Immature natural killer cell (primary cell): Measurements from ENCODE around the gene ZNF195. TPM values are rescaled to one million over a fixed set of nuclear protein-coding genes. Genes with fewer than 3 reads are reported as not detected.
A peak's percentile ranks its signal among the peaks of the same experiment; 100 is the strongest.
"Not testable (repeated sequence)": the region's sequence is repeated elsewhere in the genome, so short reads cannot be mapped to it uniquely, and the experiment has no call there.

Experiments used
- DNase-seq, 3 donors: peaks; one replicate each; pipeline ENCODE4 v3.0.0; 2022; ENCODE audit warnings: mixed read lengths in 1 of 3
- H3K27ac Mint-ChIP-seq, 6 donors: one replicate each; pipeline ENCODE4 v1.8.0; 2020; ENCODE audit warnings: mixed read lengths in 6 of 6, mild to moderate bottlenecking in 5 of 6, inconsistent platforms in 4 of 6, moderate library complexity in 3 of 6
- H3K27me3 Mint-ChIP-seq, 3 donors: one replicate each; pipeline ENCODE4 v1.8.0; 2020 to 2021; ENCODE audit warnings: low read depth in 3 of 3, mild to moderate bottlenecking in 3 of 3, mixed read lengths in 3 of 3, moderate library complexity in 3 of 3, inconsistent platforms in 1 of 3
- H3K36me3 Mint-ChIP-seq, 3 donors: one replicate each; pipeline ENCODE4 v1.8.0; 2020; ENCODE audit warnings: mixed read lengths in 3 of 3, inconsistent platforms in 2 of 3, mild to moderate bottlenecking in 2 of 3
- H3K4me1 Mint-ChIP-seq, 2 donors: one replicate each; pipeline ENCODE4 v1.8.0; 2020; ENCODE audit warnings: inconsistent platforms in 2 of 2, mild to moderate bottlenecking in 2 of 2, mixed read lengths in 2 of 2, moderate library complexity in 1 of 2
- H3K4me3 Mint-ChIP-seq, 5 donors: one replicate each; pipeline ENCODE4 v1.8.0; 2020; ENCODE audit warnings: mild to moderate bottlenecking in 5 of 5, mixed read lengths in 5 of 5, inconsistent platforms in 3 of 5, moderate library complexity in 3 of 5
- H3K9me3 Mint-ChIP-seq, 6 donors: one replicate each; pipeline ENCODE4 v1.8.0; 2020; ENCODE audit warnings: mild to moderate bottlenecking in 6 of 6, mixed read lengths in 6 of 6, inconsistent platforms in 4 of 6, moderate library complexity in 3 of 6
- polyA plus RNA-seq, 3 donors: library from polyadenylated mRNA; unstranded; fragments of 300-500 nt; fragmentation: Illumina TruSeq; gene quantifications; one replicate each; pipeline ENCODE4 v1.2.3, GENCODE V29; 2021

Gene ZNF195
- polyA plus RNA-seq, 3 donors from 2014 or later, result 18.2 to 27.0 (median 19.5) TPM

GRCh38 chr11:3393450-3393849, 14.5 kb upstream of the ZNF195 start:
- H3K27me3 Mint-ChIP-seq, DNase-seq, H3K4me1 Mint-ChIP-seq, H3K9me3 Mint-ChIP-seq, H3K4me3 Mint-ChIP-seq, H3K36me3 Mint-ChIP-seq, H3K27ac Mint-ChIP-seq: not testable (repeated sequence)

DNA sequence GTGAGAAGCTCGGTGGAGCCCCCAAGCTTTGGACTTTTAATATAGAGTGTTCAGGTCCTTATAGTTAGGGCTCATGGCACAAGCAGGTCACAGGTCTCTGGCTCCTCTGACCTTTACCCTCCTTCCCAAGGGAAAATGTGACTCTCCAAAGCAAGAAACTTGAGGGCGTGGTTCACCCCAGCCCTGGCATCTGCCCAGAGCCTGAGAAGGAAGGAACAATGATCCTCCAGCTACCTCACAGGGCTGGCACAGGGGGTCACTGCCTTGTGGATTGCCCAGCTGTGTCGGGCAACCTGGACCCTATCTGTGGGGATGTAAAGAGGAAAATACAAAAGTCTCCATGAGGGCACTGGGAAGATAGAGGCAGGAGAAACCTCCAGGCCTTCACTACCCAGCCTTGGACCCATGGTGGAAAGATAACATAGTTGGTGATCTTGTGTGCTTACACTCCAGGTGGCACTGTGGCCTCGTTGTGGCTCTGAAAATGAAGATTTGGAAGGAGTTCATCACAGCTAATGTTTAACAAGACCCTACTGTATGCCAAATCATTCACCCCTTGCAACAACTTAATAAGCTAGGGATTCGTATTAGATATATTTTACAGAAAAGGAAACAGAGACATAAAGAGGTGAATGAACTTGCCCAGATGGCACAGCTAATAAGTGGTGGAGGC, 3.8 kb upstream of the ZNF195 start:
- H3K9me3 Mint-ChIP-seq, result peaks cover 0 to 2% (median 0%) of the 10 kb centered on the region in 6 donors
- H3K27me3 Mint-ChIP-seq, result peaks cover 1 to 15% (median 6%) of the 10 kb centered on the region in 3 donors
- no peaks in the 10 kb centered on the region for H3K36me3 Mint-ChIP-seq
- no peak overlapping the region for H3K4me3 Mint-ChIP-seq
- H3K4me1 Mint-ChIP-seq, result peaks cover 17 to 23% of the 10 kb centered on the region in 2 donors
- no peak overlapping the region for H3K27ac Mint-ChIP-seq
- DNase-seq, result no peak

- Mint-ChIP-seq H3K27me3 (peaks cover 1 to 15% (median 6%) of the 10 kb centered on the region in 3 donors), H3K36me3 (no peaks in the 10 kb centered on the region), H3K4me3 (no peak overlapping the region), H3K27ac (no peak overlapping the region), H3K9me3 (peaks cover 0 to 2% (median 0%) of the 10 kb centered on the region in 6 donors), H3K4me1 (peaks cover 26 to 33% of the 10 kb centered on the region in 2 donors)
- DNase-seq, result no peak
These were observed 2.8 kb upstream of the ZNF195 start for GRCh38 chr11:3381794-3382193.

GRCh38 chr11:3380706-3381545, 2.0 kb upstream of the ZNF195 start:
- Mint-ChIP-seq H3K27me3 (peaks cover 0 to 13% (median 6%) of the 10 kb centered on the region in 3 donors), H3K36me3 (peaks cover 0 to 3% (median under 1%) of the 10 kb centered on the region in 3 donors), H3K9me3 (no peaks in the 10 kb centered on the region), H3K27ac (peak overlapping the region in 2 of 6 donors; percentile 33 to 61), H3K4me3 (no peak overlapping the region), H3K4me1 (peaks cover 32 to 41% of the 10 kb centered on the region in 2 donors)
- DNase-seq, result no peak

DNA sequence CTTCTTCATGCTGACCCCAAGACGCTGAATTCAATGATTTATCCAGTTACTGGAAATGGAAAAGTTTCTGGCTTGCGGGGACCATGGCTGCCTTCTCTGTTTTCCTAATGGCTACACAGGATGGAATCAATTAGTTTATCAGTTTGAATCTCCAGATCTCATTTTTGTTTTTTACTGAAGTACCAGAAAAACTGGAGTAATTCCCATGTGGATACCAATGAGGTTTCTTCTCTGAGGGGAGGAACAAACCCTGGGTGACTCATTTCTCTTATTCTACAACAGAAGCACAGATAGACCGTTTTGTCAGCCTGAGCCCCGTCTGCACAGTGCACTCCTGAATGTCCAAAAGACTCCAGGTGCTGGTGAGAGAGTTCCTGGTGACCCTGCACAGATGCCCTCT, 3.4 kb downstream of the ZNF195 start:
- Mint-ChIP-seq H3K4me1 (peaks cover 52 to 82% of the 10 kb centered on the region in 2 donors), H3K36me3 (peaks cover 12 to 26% (median 12%) of the 10 kb centered on the region in 3 donors), H3K4me3 (peak overlapping the region in 1 of 5 donors; percentile 29)

GRCh38 chr11:3370311-3370870, 8.6 kb downstream of the ZNF195 start:
- peaks cover 0 to 1% (median 1%) of the 10 kb centered on the region in 3 donors for H3K27me3 Mint-ChIP-seq
- H3K27ac Mint-ChIP-seq, result peak overlapping the region in 1 of 6 donors; percentile 23
- DNase-seq, result no peak
- H3K4me1 Mint-ChIP-seq, result peaks cover 16 to 39% of the 10 kb centered on the region in 2 donors
- H3K9me3 Mint-ChIP-seq, result peaks cover 0 to 4% (median 2%) of the 10 kb centered on the region in 6 donors
- peaks cover 33 to 56% (median 49%) of the 10 kb centered on the region in 3 donors for H3K36me3 Mint-ChIP-seq
- H3K4me3 Mint-ChIP-seq, result no peak overlapping the region

More for the DNA sequence above, 3.4 kb downstream of the ZNF195 start:
- DNase-seq, result no peak
- no peaks in the 10 kb centered on the region for H3K9me3 Mint-ChIP-seq
- H3K27ac Mint-ChIP-seq, result peak overlapping the region in 1 of 6 donors; percentile 45
- H3K27me3 Mint-ChIP-seq, result peaks cover 0 to 4% (median 3%) of the 10 kb centered on the region in 3 donors

DNA sequence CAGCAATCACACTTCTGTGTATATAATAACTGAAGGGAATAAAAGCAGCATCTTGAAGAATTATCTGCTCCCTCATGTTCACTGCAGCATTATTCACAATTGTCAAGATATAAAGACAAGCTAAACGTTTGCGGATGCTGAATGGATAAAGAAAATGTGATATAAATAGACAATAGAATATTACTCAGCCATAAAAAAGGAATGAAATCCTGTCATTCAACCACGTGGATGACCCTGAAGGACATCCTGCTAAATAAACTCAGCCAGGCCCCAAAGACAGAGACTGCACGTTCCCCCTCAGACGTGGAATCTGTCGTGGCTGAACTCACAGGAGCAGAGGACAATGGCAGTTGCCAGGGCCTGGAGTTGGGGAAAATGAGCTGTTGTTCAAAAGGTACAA, 9.6 kb downstream of the ZNF195 start:
- peaks cover 43 to 66% (median 60%) of the 10 kb centered on the region in 3 donors for H3K36me3 Mint-ChIP-seq
- peaks cover 0 to 1% (median 1%) of the 10 kb centered on the region in 3 donors for H3K27me3 Mint-ChIP-seq
- no peak overlapping the region for H3K4me3 Mint-ChIP-seq
- H3K27ac Mint-ChIP-seq, result no peak overlapping the region
- DNase-seq, result no peak
- peaks cover 14 to 39% of the 10 kb centered on the region in 2 donors for H3K4me1 Mint-ChIP-seq
- peaks cover 0 to 13% (median 6%) of the 10 kb centered on the region in 6 donors for H3K9me3 Mint-ChIP-seq

- Mint-ChIP-seq H3K4me1 (peaks cover 6 to 29% of the 10 kb centered on the region in 2 donors), H3K27ac (peak overlapping the region in 1 of 6 donors; percentile 43), H3K27me3 (peaks cover 0 to 1% (median 1%) of the 10 kb centered on the region in 3 donors), H3K9me3 (peaks cover 2 to 25% (median 15%) of the 10 kb centered on the region in 6 donors), H3K36me3 (peaks cover 54 to 77% (median 71%) of the 10 kb centered on the region in 3 donors), H3K4me3 (no peak overlapping the region)
- no peak for DNase-seq
These were observed 10.7 kb downstream of the ZNF195 start for GRCh38 chr11:3368199-3368598.

DNA sequence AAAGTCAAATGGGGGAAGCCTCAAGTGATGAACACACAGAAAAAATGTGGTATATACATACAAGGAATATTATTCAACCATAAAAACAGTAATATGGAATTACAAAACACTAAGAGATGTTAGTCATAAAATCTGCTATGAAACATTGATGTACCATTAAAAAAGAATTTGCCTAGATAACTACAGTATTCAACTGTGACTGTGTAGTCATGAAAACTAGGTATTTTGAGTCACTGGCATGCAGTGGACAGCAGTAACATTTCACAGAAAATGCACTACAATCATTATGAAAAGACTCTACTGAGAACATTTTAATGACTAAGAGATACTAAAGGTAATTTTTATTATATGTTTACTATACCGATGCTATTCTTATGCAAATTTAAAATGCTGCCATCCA, 11.7 kb downstream of the ZNF195 start:
- Mint-ChIP-seq H3K4me3 (no peak overlapping the region), H3K9me3 (peaks cover 9 to 35% (median 24%) of the 10 kb centered on the region in 6 donors), H3K27me3 (peaks cover 0 to 1% (median 0%) of the 10 kb centered on the region in 3 donors)

DNA sequence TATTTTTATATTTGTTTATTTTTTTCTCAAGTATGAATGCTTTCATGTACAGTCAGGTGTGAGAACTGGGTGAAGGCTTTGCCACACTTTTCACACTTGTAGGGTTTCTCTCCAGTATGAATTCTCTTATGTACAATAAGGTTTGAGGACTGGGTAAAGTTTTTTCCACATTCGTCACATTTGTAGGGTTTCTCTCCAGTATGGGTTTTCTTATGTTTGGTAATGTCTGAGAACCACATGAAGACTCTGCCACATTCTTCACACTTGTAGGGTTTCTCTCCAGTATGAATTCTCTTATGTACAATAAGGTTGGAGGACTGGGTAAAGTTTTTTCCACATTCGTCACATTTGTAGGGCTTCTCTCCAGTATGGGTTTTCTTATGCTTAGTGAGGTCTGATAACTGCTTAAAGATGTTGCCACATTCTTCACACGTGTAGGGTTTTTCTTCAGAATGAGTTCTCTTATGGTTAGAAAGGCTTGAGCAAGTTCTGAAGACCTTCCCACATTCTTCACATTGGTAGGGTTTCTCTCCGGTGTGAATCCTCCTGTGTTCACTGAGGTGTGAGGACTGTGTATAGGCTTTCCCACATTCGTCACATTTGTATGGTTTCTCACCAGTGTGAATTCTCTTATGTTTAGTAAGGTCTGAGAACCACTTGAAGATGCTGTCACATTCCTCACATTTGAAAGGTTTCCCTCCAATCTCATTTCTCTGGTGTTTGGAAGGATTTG, 19.7 kb downstream of the ZNF195 start:
- no peak overlapping the region for H3K27ac Mint-ChIP-seq
- peaks cover 74 to 78% (median 75%) of the 10 kb centered on the region in 3 donors for H3K36me3 Mint-ChIP-seq
- DNase-seq, result no peak
- H3K27me3 Mint-ChIP-seq, result peaks cover 0 to 2% (median 0%) of the 10 kb centered on the region in 3 donors
- H3K9me3 Mint-ChIP-seq, result peaks cover 45 to 85% (median 67%) of the 10 kb centered on the region in 6 donors
- peaks cover 0 to under 1% of the 10 kb centered on the region in 2 donors for H3K4me1 Mint-ChIP-seq
- H3K4me3 Mint-ChIP-seq, result no peak overlapping the region

More for the DNA sequence above, 11.7 kb downstream of the ZNF195 start:
- DNase-seq, result no peak
- H3K27ac Mint-ChIP-seq, result no peak overlapping the region
- H3K36me3 Mint-ChIP-seq, result peaks cover 64 to 83% (median 77%) of the 10 kb centered on the region in 3 donors
- H3K4me1 Mint-ChIP-seq, result peaks cover 6 to 25% of the 10 kb centered on the region in 2 donors

GRCh38 chr11:3357994-3358676, 20.8 kb downstream of the ZNF195 start:
- peaks cover 40 to 74% (median 57%) of the 10 kb centered on the region in 6 donors for H3K9me3 Mint-ChIP-seq
- H3K36me3 Mint-ChIP-seq, result peaks cover 64 to 67% (median 64%) of the 10 kb centered on the region in 3 donors
- no peaks in the 10 kb centered on the region for H3K4me1 Mint-ChIP-seq
- no peak overlapping the region for H3K27ac Mint-ChIP-seq
- DNase-seq, result no peak
- H3K4me3 Mint-ChIP-seq, result no peak overlapping the region
- peaks cover 0 to 2% (median 0%) of the 10 kb centered on the region in 3 donors for H3K27me3 Mint-ChIP-seq

GRCh38 chr11:3357302-3357701, 21.6 kb downstream of the ZNF195 start:
- Mint-ChIP-seq H3K4me1 (no peaks in the 10 kb centered on the region), H3K4me3 (no peak overlapping the region), H3K9me3 (peaks cover 35 to 65% (median 49%) of the 10 kb centered on the region in 6 donors), H3K27me3 (peaks cover 0 to 2% (median 0%) of the 10 kb centered on the region in 3 donors), H3K27ac (no peak overlapping the region), H3K36me3 (peaks cover 55 to 58% (median 56%) of the 10 kb centered on the region in 3 donors)
- DNase-seq, result no peak
